Stimulated activated naive CD8-positive, alpha-beta T cell treated with anti-CD3 and anti-CD28 coated beads, Interleukin-15, Interleukin-2, amounts not matched to agents 100 ng/mL and 50 ng/mL, for 24 hours (primary cell): ENCODE measurements around the gene TASL.

ENCODE experiments used
- H3K27ac Mint-ChIP-seq: one replicate; pipeline ENCODE4 v1.8.0; 2021; ENCODE audit warnings: mild to moderate bottlenecking, mixed read lengths
- H3K27me3 Mint-ChIP-seq: one replicate; pipeline ENCODE4 v1.8.0; 2021; ENCODE audit warnings: mixed read lengths
- H3K36me3 Mint-ChIP-seq: one replicate; pipeline ENCODE4 v1.8.0; 2021; ENCODE audit warnings: low read depth, mixed read lengths
- H3K4me1 Mint-ChIP-seq: one replicate; pipeline ENCODE4 v1.8.0; 2021; ENCODE audit warnings: low read depth, mixed read lengths
- H3K4me3 Mint-ChIP-seq: one replicate; pipeline ENCODE4 v1.8.0; 2021; ENCODE audit warnings: mild to moderate bottlenecking, mixed read lengths
- H3K9me3 Mint-ChIP-seq: one replicate; pipeline ENCODE4 v1.8.0; 2021; ENCODE audit warnings: mixed read lengths

TASL gene

GRCh38 chrX:30533835-30534234, 43.7 kb downstream of the TASL start:
- Mint-ChIP-seq H3K27me3 (no peaks in the 10 kb centered on the region), H3K4me3 (no peak overlapping the region), H3K9me3 (no peaks in the 10 kb centered on the region), H3K4me1 (no peaks in the 10 kb centered on the region), H3K36me3 (no peaks in the 10 kb centered on the region), H3K27ac (no peak overlapping the region)

GRCh38 chrX:30533266-30533665, 44.3 kb downstream of the TASL start:
- no peaks in the 10 kb centered on the region for H3K4me1 Mint-ChIP-seq
- H3K27me3 Mint-ChIP-seq, result no peaks in the 10 kb centered on the region
- H3K36me3 Mint-ChIP-seq, result no peaks in the 10 kb centered on the region
- H3K9me3 Mint-ChIP-seq, result no peaks in the 10 kb centered on the region
- no peak overlapping the region for H3K4me3 Mint-ChIP-seq
- no peak overlapping the region for H3K27ac Mint-ChIP-seq

GRCh38 chrX:30530606-30531005, 47.0 kb downstream of the TASL start:
- no peak overlapping the region for H3K27ac Mint-ChIP-seq
- no peaks in the 10 kb centered on the region for H3K27me3 Mint-ChIP-seq
- H3K4me1 Mint-ChIP-seq, result no peaks in the 10 kb centered on the region
- no peak overlapping the region for H3K4me3 Mint-ChIP-seq
- no peaks in the 10 kb centered on the region for H3K9me3 Mint-ChIP-seq
- no peaks in the 10 kb centered on the region for H3K36me3 Mint-ChIP-seq

GRCh38 chrX:30525732-30526131, 51.8 kb downstream of the TASL start:
- Mint-ChIP-seq H3K27me3 (no peaks in the 10 kb centered on the region), H3K4me3 (no peak overlapping the region), H3K4me1 (no peaks in the 10 kb centered on the region), H3K27ac (no peak overlapping the region), H3K36me3 (no peaks in the 10 kb centered on the region), H3K9me3 (no peaks in the 10 kb centered on the region)

- no peaks in the 10 kb centered on the region for H3K4me1 Mint-ChIP-seq
- no peaks in the 10 kb centered on the region for H3K9me3 Mint-ChIP-seq
- no peaks in the 10 kb centered on the region for H3K36me3 Mint-ChIP-seq
- H3K27ac Mint-ChIP-seq, result no peak overlapping the region
- H3K4me3 Mint-ChIP-seq, result no peak overlapping the region
- no peaks in the 10 kb centered on the region for H3K27me3 Mint-ChIP-seq
Measured at GRCh38 chrX:30521440-30522182, 56.0 kb downstream of the TASL start.

GRCh38 chrX:30513284-30513683, 64.3 kb downstream of the TASL start:
- Mint-ChIP-seq H3K4me3 (no peak overlapping the region), H3K36me3 (no peaks in the 10 kb centered on the region), H3K27me3 (no peaks in the 10 kb centered on the region), H3K4me1 (no peaks in the 10 kb centered on the region), H3K27ac (no peak overlapping the region), H3K9me3 (no peaks in the 10 kb centered on the region)
